Measurements from ENCODE around the gene NEURL4.
"Not testable (repeated sequence)": the region's sequence is repeated elsewhere in the genome, so short reads cannot be mapped to it uniquely, and the experiment has no call there.

Gene NEURL4

GRCh38 chr17:7328840-7329373, at the start of gene NEURL4:
Gene NEURL4 (minus strand): TSS chr17:7329335. CDS start chr17:7329312, 23 bp downstream.
- DNase-seq (ENCODE audit: low spot score) = no peak

- no peak for DNase-seq (ENCODE audit: low spot score)
These were observed 45.2 kb upstream of the NEURL4 start for GRCh38 chr17:7374353-7374752.

- no peak for DNase-seq (ENCODE audit: low spot score)
These were observed 41.7 kb upstream of the NEURL4 start for GRCh38 chr17:7370853-7371252.

GRCh38 chr17:7369825-7370224, 40.7 kb upstream of the NEURL4 start:
- DNase-seq (ENCODE audit: low spot score) = no peak

GRCh38 chr17:7368599-7368994, 39.5 kb upstream of the NEURL4 start:
- DNase-seq (ENCODE audit: low spot score) = not testable (repeated sequence)

GRCh38 chr17:7367918-7368598, 38.9 kb upstream of the NEURL4 start:
- no peak for DNase-seq (ENCODE audit: low spot score)

- DNase-seq (ENCODE audit: low spot score) = no peak
These were observed 37.9 kb upstream of the NEURL4 start for GRCh38 chr17:7367083-7367482.

GRCh38 chr17:7365963-7366362, 36.8 kb upstream of the NEURL4 start:
- DNase-seq (ENCODE audit: low spot score) = not testable (repeated sequence)

- DNase-seq (ENCODE audit: low spot score) = no peak
These were observed 34.2 kb upstream of the NEURL4 start for GRCh38 chr17:7363311-7363710.

GRCh38 chr17:7361906-7362305, 32.8 kb upstream of the NEURL4 start:
- DNase-seq (ENCODE audit: low spot score) = no peak

- no peak for DNase-seq (ENCODE audit: low spot score)
These were observed 28.2 kb upstream of the NEURL4 start for GRCh38 chr17:7357381-7357780.

- DNase-seq (ENCODE audit: low spot score) = no peak
These were observed 27.6 kb upstream of the NEURL4 start for GRCh38 chr17:7356756-7357155.

- DNase-seq (ENCODE audit: low spot score) = peak; percentile 74
These were observed 27.0 kb upstream of the NEURL4 start for GRCh38 chr17:7356072-7356549.

GRCh38 chr17:7355573-7355972, 26.4 kb upstream of the NEURL4 start:
- no peak for DNase-seq (ENCODE audit: low spot score)

- no peak for DNase-seq (ENCODE audit: low spot score)
These were observed 25.9 kb upstream of the NEURL4 start, which contains the start of gene TMEM95 for GRCh38 chr17:7355053-7355452. Gene TMEM95 (plus strand): TSS chr17:7355156. CDS start chr17:7355205, 49 bp downstream.

- DNase-seq (ENCODE audit: low spot score) = no peak
These were observed 25.2 kb upstream of the NEURL4 start for GRCh38 chr17:7354262-7354843.

- DNase-seq (ENCODE audit: low spot score) = no peak
These were observed 23.9 kb upstream of the NEURL4 start for GRCh38 chr17:7352910-7353635.

GRCh38 chr17:7352503-7352889, 23.4 kb upstream of the NEURL4 start:
- DNase-seq (ENCODE audit: low spot score) = no peak

GRCh38 chr17:7351665-7352502, 22.7 kb upstream of the NEURL4 start, which contains the start of gene KCTD11:
Gene KCTD11 (plus strand): TSS chr17:7352162.
- DNase-seq (ENCODE audit: low spot score) = peak; percentile 98

- DNase-seq (ENCODE audit: low spot score) = no peak
These were observed 19.5 kb upstream of the NEURL4 start for GRCh38 chr17:7348478-7349242.
